OCI-LY7 (cell line): ENCODE results near the gene CDC37L1. TPM values are rescaled to one million over a fixed set of nuclear protein-coding genes. Genes with fewer than 3 reads are reported as not detected.

Experiments used
- BruUV-seq: library from RNA; stranded (reverse); fragments of 400-500 nt; replicated peaks from 2 replicates; lab custom pipeline; 2021; lab: Mats Ljungman, UMichigan
- CTCF ChIA-PET: fragments of 300-600 bp; sonication (Branson Sonifier 250); formaldehyde crosslinking; loops from one replicate; lab custom pipeline; 2022; ENCODE audit warnings: antibody characterized with exemption; ENCODE audit not compliant: unreplicated experiment; lab: Charles Lee
- POLR2A ChIA-PET: fragments of 300-600 bp; sonication (Branson Sonifier 250); formaldehyde crosslinking; loops from one replicate; lab custom pipeline; 2022; ENCODE audit warnings: antibody characterized with exemption; lab: Charles Lee
- DNase-seq: peaks from one replicate; pipeline ENCODE4 v3.0.0-alpha.2; 2015; ENCODE audit warnings: low spot score
- H2AFZ ChIP-seq: fragments of 200-600 bp; sonication (generic), shearing (Covaris generic); 2 replicates; pipeline ENCODE4 v1.6.1; 2014; ENCODE audit warnings: mild to moderate bottlenecking, antibody characterized with exemption, low read length, moderate library complexity
- H3K27ac ChIP-seq: fragments of 200-600 bp; sonication (generic); 2 replicates; pipeline ENCODE4 v1.5.1; 2014; ENCODE audit warnings: mixed run types, low read depth, mild to moderate bottlenecking, moderate library complexity, low read length, inconsistent platforms; ENCODE audit not compliant: poor library complexity, severe bottlenecking
- H3K36me3 ChIP-seq: fragments of 200-600 bp; sonication (generic); 2 replicates; pipeline ENCODE4 v1.6.1; 2014; ENCODE audit warnings: mild to moderate bottlenecking, antibody characterized with exemption, low read length, moderate library complexity, mixed read lengths; ENCODE audit not compliant: insufficient read depth
- H3K4me1 ChIP-seq: fragments of 200-600 bp; sonication (generic); 2 replicates; pipeline ENCODE4 v1.5.1; 2014; ENCODE audit warnings: mild to moderate bottlenecking, low read length; ENCODE audit not compliant: insufficient read depth, poor library complexity, severe bottlenecking
- H3K4me2 ChIP-seq: fragments of 200-600 bp; sonication (generic); 2 replicates; pipeline ENCODE4 v1.6.1; 2014; ENCODE audit warnings: mild to moderate bottlenecking, low read length
- H3K4me3 ChIP-seq: fragments of 200-600 bp; sonication (generic); 2 replicates; pipeline ENCODE4 v1.5.1; 2014; ENCODE audit warnings: mild to moderate bottlenecking, low read depth, low read length; ENCODE audit not compliant: poor library complexity, severe bottlenecking
- H3K79me2 ChIP-seq: fragments of 200-600 bp; sonication (generic); 2 replicates; pipeline ENCODE4 v1.6.1; 2016; ENCODE audit warnings: low read depth, mild to moderate bottlenecking, low read length, moderate library complexity, mixed read lengths; ENCODE audit not compliant: insufficient read depth
- H3K9me2 ChIP-seq: fragments of 200-600 bp; sonication (generic); 2 replicates; pipeline ENCODE4 v1.6.1; 2016; ENCODE audit warnings: mild to moderate bottlenecking, low read length, mixed read lengths; ENCODE audit not compliant: insufficient read depth
- H3K9me3 ChIP-seq: fragments of 200-600 bp; sonication (generic); 2 replicates; pipeline ENCODE4 v1.6.1; 2014; ENCODE audit warnings: mild to moderate bottlenecking, mixed run types, low read length, mixed read lengths
- H4K20me1 ChIP-seq: fragments of 200-600 bp; sonication (generic); 2 replicates; pipeline ENCODE4 v1.6.1; 2014; ENCODE audit warnings: mild to moderate bottlenecking, antibody characterized with exemption, low read length, moderate library complexity, mixed read lengths; ENCODE audit not compliant: insufficient read depth
- EZH2phosphoT487 ChIP-seq: fragments of 200-600 bp; sonication (generic); IDR thresholded peaks from 2 replicates; pipeline ENCODE4 v1.6.1; 2018; ENCODE audit warnings: low read depth, borderline replicate concordance, mild to moderate bottlenecking, mixed run types, antibody characterized with exemption, low read length, moderate library complexity, mixed read lengths
- intact Hi-C: fragments of 100-400 bp; cut with micrococcal nuclease; formaldehyde crosslinking; loops from one replicate; pipeline ENCODE4 v1.10.0; 2022; ENCODE audit not compliant: unreplicated experiment
- total RNA-seq, 2 experiments: library from RNA; depleted of rRNA in 1 of 2; stranded (reverse); fragments of >200 nt in 1 of 2; shearing (Covaris generic) in 1 of 2; gene quantifications; 2 replicates each; pipeline ENCODE4 v1.2.3, GENCODE V29; 2014 to 2022
- TF ChIP-seq, protein P1 (sequence below): fragments of 200-600 bp; sonication (generic); conservative IDR thresholded peaks from 2 replicates; pipeline ENCODE4 v1.5.1; 2014; ENCODE audit warnings: mild to moderate bottlenecking, antibody characterized with exemption, low read length, moderate library complexity, mixed read lengths

Gene CDC37L1
- total RNA-seq, 2 experiments from 2014 or later = 9.3 to 11.7 TPM

- TF ChIP-seq, protein P1, sequence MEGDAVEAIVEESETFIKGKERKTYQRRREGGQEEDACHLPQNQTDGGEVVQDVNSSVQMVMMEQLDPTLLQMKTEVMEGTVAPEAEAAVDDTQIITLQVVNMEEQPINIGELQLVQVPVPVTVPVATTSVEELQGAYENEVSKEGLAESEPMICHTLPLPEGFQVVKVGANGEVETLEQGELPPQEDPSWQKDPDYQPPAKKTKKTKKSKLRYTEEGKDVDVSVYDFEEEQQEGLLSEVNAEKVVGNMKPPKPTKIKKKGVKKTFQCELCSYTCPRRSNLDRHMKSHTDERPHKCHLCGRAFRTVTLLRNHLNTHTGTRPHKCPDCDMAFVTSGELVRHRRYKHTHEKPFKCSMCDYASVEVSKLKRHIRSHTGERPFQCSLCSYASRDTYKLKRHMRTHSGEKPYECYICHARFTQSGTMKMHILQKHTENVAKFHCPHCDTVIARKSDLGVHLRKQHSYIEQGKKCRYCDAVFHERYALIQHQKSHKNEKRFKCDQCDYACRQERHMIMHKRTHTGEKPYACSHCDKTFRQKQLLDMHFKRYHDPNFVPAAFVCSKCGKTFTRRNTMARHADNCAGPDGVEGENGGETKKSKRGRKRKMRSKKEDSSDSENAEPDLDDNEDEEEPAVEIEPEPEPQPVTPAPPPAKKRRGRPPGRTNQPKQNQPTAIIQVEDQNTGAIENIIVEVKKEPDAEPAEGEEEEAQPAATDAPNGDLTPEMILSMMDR = no peak
- no peak for TF ChIP-seq EZH2phosphoT487
- peaks cover 4% of the 10 kb centered on the region; the same call in 1 of the 2 replicates for H3K9me3 ChIP-seq
- H3K27ac ChIP-seq = no peak overlapping the region
- ChIA-PET POLR2A (interaction anchor here (0.6 to 1.8 kb wide), 3 partner anchors 11 to 31 kb away, joined by 3 to 5 read pairs (median 3); partner anchors contain the start of gene AK3), CTCF (no interaction called here)
- no peaks in the 10 kb centered on the region for H3K79me2 ChIP-seq
- peaks cover 93% of the 10 kb centered on the region for H3K36me3 ChIP-seq
- no peak overlapping the region for H3K4me2 ChIP-seq
- H3K4me1 ChIP-seq = peaks cover 2% of the 10 kb centered on the region
- H3K4me3 ChIP-seq = no peak overlapping the region
- H4K20me1 ChIP-seq = no peaks in the 10 kb centered on the region
- no peak overlapping the region for H2AFZ ChIP-seq
- H3K9me2 ChIP-seq = no peaks in the 10 kb centered on the region
- BruUV-seq = no TSS peak
- DNase-seq = no peak
- intact Hi-C loops = no loop called here
Measured at GRCh38 chr9:4709380-4709779, 30.0 kb downstream of the CDC37L1 start.

DNA sequence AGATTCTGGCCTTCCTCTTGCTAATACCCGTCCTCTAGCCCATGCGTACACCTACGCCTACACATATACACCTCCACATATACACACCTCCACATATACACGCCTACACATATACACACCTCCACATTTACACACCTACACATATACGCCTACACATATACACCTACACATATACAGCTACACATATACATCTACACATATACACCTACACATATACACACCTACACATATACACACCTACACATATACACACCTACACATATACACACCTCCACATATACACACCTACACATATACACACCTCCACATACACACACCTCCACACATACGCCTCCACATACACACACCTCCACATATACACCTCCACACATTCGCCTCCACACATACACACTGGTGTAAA, 34.5 kb downstream of the CDC37L1 start:
- BruUV-seq = no TSS peak
- H3K4me3 ChIP-seq = no peak overlapping the region
- H4K20me1 ChIP-seq = no peaks in the 10 kb centered on the region
- H3K9me2 ChIP-seq = no peaks in the 10 kb centered on the region
- no peak overlapping the region for H2AFZ ChIP-seq
- peaks cover 96% of the 10 kb centered on the region for H3K36me3 ChIP-seq
- H3K27ac ChIP-seq = no peak overlapping the region
- no peak for DNase-seq
- H3K4me1 ChIP-seq = peaks cover 4% of the 10 kb centered on the region
- ChIA-PET POLR2A (interaction anchor here (0.6 to 1.1 kb wide), 2 partner anchors 16 to 1568 kb away, joined by 3 to 4 read pairs; no protein-coding TSS in a partner anchor), CTCF (no interaction called here)
- no peak for TF ChIP-seq EZH2phosphoT487
- TF ChIP-seq, protein P1 = no peak
- no peak overlapping the region for H3K4me2 ChIP-seq
- peaks cover 4% of the 10 kb centered on the region; the same call in 1 of the 2 replicates for H3K9me3 ChIP-seq
- H3K79me2 ChIP-seq = no peaks in the 10 kb centered on the region
- intact Hi-C loops = no loop called here

- CTCF ChIA-PET = interaction anchor here (0.6 kb wide), 1 partner anchor 80 kb away, joined by 3 read pairs; no protein-coding TSS in a partner anchor
- Histone ChIP-seq H3K9me3 (peaks cover 4% of the 10 kb centered on the region; the same call in 1 of the 2 replicates), H3K4me1 (peaks cover 4% of the 10 kb centered on the region), H3K9me2 (no peaks in the 10 kb centered on the region), H2AFZ (no peak overlapping the region), H3K4me3 (no peak overlapping the region), H4K20me1 (no peaks in the 10 kb centered on the region), H3K79me2 (no peaks in the 10 kb centered on the region), H3K27ac (no peak overlapping the region), H3K4me2 (no peak overlapping the region), H3K36me3 (peaks cover 96% of the 10 kb centered on the region)
- no peak for DNase-seq
- no peak for TF ChIP-seq EZH2phosphoT487
- TF ChIP-seq, protein P1 = no peak
- POLR2A ChIA-PET = interaction anchor here (0.6 to 0.8 kb wide), 4 partner anchors 8 to 1569 kb away, joined by 3 to 5 read pairs (median 3); no protein-coding TSS in a partner anchor
- intact Hi-C loops = no loop called here
- no TSS peak for BruUV-seq
Measured at GRCh38 chr9:4714266-4715016, 35.1 kb downstream of the CDC37L1 start.
